Mesodermal cell (in vitro differentiated cells): Measurements from ENCODE around the gene MED13.

Experiments
- H3K27ac ChIP-seq: 2 replicates; pipeline ENCODE4 v1.7.0; 2013; ENCODE audit warnings: mild to moderate bottlenecking, low read depth, low read length, moderate library complexity; ENCODE audit not compliant: severe bottlenecking
- H3K36me3 ChIP-seq: 2 replicates; pipeline ENCODE4 v1.7.1; 2013; ENCODE audit warnings: mild to moderate bottlenecking, low read length, moderate library complexity; ENCODE audit not compliant: control insufficient read depth, insufficient read depth
- H3K4me1 ChIP-seq: one replicate; pipeline ENCODE4 v1.7.1; 2013; ENCODE audit warnings: mild to moderate bottlenecking, low read length; ENCODE audit not compliant: insufficient read depth, control insufficient read depth, poor library complexity, severe bottlenecking
- H3K4me3 ChIP-seq: 2 replicates; pipeline ENCODE4 v1.7.0; 2013; ENCODE audit warnings: low read length, control low read depth, mild to moderate bottlenecking; ENCODE audit not compliant: insufficient read depth, poor library complexity, severe bottlenecking; ENCODE audit errors: extremely low read depth
- H3K9me3 ChIP-seq: 2 replicates; pipeline ENCODE4 v1.7.1; 2013; ENCODE audit warnings: mild to moderate bottlenecking, low read length, moderate library complexity; ENCODE audit not compliant: control insufficient read depth
- whole genome bisulfite sequencing, 2 experiments: methylation state at CpG; one replicate each; pipeline ENCODE4 v1.1.5; 2013; ENCODE audit warnings: missing lambda C conversion rate in 2 of 2; ENCODE audit not compliant: insufficient coverage in 2 of 2; 5-methylcytosine and 5-hydroxymethylcytosine counted together

Gene MED13

DNA sequence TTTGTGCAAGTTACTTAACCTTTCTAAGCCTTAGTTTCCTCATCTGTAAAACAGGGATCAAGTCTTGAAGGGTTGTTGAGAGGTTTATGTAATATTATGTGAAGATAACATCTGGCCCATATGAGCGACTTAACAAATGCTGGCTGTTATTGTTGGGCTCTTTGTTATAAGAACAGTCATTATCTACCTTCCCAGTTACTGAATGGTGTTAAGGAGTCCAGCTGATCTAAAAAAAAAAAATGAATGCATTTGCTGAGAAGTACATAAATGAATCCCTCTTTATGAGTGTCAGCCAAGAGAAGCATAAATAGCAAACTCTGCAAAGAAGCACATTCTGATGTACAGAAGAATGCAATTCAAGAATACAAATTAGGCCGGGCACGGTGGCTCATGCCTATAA, 24.3 kb upstream of the MED13 start:
- H3K27ac ChIP-seq = no peak overlapping the region
- H3K4me3 ChIP-seq = no peak overlapping the region
- no peaks in the 10 kb centered on the region for H3K4me1 ChIP-seq
- no peaks in the 10 kb centered on the region for H3K36me3 ChIP-seq
- no peaks in the 10 kb centered on the region for H3K9me3 ChIP-seq
- WGBS, 2 experiments = 73 to 89% methylated on average over 2 of the region's 3 CpGs

DNA sequence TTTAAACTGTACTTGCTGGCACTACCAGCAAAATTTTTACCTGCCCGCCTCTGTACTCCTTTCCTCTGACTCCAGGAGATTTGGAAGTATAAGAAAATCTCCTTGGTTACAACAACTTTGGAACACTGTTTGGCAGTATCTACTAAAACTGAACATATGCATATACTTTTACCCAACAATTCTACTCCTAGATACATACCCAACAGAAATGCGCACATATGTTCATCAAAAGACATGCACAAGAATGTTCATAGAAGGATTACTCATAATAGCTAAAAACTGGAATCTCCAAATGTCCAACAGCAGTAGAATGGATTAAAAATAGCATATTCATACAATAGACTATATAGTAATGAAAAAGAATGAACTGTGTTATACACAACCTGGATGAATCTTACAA, 21.7 kb upstream of the MED13 start:
- no peaks in the 10 kb centered on the region for H3K9me3 ChIP-seq
- no peaks in the 10 kb centered on the region for H3K4me1 ChIP-seq
- H3K36me3 ChIP-seq = no peaks in the 10 kb centered on the region
- H3K4me3 ChIP-seq = no peak overlapping the region
- WGBS, 2 experiments = 60 to 88% methylated on average over 1 of the region's 2 CpGs
- H3K27ac ChIP-seq = no peak overlapping the region

GRCh38 chr17:62085511-62086408, 20.7 kb upstream of the MED13 start:
- H3K36me3 ChIP-seq = no peaks in the 10 kb centered on the region
- H3K4me3 ChIP-seq = no peak overlapping the region
- no peaks in the 10 kb centered on the region for H3K9me3 ChIP-seq
- WGBS, 2 experiments = 90 to 93% methylated on average over 6 to 7 of the region's 7 CpGs
- H3K4me1 ChIP-seq = no peaks in the 10 kb centered on the region
- no peak overlapping the region for H3K27ac ChIP-seq

DNA sequence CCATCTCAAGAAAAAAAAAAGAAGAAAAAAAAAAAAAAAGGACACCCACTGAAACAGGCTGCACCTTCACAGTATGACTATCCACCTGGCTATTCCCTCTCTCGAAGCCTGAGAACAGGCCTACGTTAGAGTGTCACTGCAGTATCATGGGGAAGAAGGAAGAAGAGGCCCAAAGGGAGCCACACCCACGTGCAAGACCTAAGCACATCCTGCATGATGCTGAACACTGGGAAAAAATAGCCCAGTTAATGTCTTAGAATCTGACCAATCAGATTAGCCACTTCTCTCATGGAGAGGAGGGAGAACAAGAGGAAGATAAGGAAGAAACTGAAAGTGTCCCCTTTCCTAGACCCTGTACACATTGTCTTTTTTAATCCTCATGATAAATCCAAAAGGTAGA, 19.5 kb upstream of the MED13 start:
- no peaks in the 10 kb centered on the region for H3K9me3 ChIP-seq
- H3K36me3 ChIP-seq = no peaks in the 10 kb centered on the region
- WGBS, 2 experiments = 93% methylated on average over 2 of the region's 3 CpGs; no CpG with 5 or more reads in 1 of the 2 experiments
- no peak overlapping the region for H3K27ac ChIP-seq
- no peaks in the 10 kb centered on the region for H3K4me1 ChIP-seq
- no peak overlapping the region for H3K4me3 ChIP-seq

DNA sequence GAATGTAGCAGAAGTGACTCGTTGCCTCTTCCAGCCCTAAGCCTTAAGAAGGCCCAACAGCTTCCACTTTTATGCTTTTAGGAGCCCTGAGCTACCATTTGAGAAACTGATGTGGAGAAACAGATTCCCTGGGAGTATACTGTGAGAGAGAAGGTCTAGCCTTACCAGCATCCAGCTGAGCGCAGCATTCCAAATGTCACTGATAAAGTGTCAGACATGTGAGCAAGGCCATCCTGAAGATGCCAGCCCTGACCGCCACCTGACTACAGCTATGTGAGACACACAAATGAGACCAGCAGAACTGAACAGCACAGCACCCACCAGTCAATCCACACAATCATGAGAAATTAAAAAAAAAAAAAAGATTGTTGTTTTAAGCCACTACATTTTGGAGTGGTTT, 18.6 kb upstream of the MED13 start:
- no peaks in the 10 kb centered on the region for H3K4me1 ChIP-seq
- H3K36me3 ChIP-seq = no peaks in the 10 kb centered on the region
- WGBS, 2 experiments = 86 to 100% methylated on average over 2 of the region's 3 CpGs
- no peak overlapping the region for H3K4me3 ChIP-seq
- H3K27ac ChIP-seq = no peak overlapping the region
- H3K9me3 ChIP-seq = no peaks in the 10 kb centered on the region

DNA sequence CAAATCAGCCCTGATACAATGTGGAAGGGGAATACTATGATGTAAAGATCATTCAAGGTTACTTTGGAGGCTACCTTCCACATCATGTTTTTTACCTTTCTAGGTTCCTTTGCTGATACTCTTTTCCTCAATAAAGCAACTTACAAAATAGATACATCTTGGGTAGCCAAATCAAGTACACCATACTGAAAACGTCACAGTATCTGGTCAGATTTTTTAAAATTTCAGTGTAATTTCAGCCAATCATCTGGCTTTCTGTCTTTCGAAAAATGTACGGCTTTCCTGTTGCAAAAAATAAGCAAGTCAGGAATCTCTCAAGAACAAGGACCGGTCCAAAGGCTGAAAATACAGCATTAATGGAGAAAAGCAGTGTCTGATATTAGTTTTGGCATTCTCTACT, 15.6 kb upstream of the MED13 start:
- WGBS, 2 experiments = 94 to 96% methylated on average over 4 of the region's 4 CpGs

DNA sequence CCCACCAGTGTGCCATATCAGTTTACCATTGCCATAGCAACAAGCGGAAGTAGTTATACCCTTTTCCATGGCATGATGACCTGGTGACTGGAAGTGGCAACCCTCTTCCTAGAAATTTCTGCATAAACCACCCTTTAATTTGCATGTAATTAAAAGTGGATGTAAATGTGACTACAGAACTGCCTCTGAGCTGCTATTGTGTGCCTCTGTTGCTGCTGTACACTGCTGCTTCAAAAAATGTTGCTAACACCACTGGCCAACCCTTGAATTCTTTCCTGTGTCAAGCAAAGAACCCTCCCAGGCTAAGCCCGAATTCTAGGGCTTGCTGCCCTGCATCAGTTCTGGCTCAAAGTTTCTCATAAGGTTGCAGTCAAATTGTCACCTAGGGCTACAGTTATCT, 12.9 kb upstream of the MED13 start:
- Histone ChIP-seq H3K9me3 (no peaks in the 10 kb centered on the region), H3K4me3 (no peak overlapping the region), H3K27ac (no peak overlapping the region), H3K36me3 (no peaks in the 10 kb centered on the region), H3K4me1 (no peaks in the 10 kb centered on the region)
- WGBS, 2 experiments = 75 to 78% methylated on average over 1 of the region's 2 CpGs

More for the DNA sequence above, 15.6 kb upstream of the MED13 start:
- H3K27ac ChIP-seq = no peak overlapping the region
- H3K9me3 ChIP-seq = no peaks in the 10 kb centered on the region
- no peak overlapping the region for H3K4me3 ChIP-seq
- no peaks in the 10 kb centered on the region for H3K4me1 ChIP-seq
- H3K36me3 ChIP-seq = no peaks in the 10 kb centered on the region

DNA sequence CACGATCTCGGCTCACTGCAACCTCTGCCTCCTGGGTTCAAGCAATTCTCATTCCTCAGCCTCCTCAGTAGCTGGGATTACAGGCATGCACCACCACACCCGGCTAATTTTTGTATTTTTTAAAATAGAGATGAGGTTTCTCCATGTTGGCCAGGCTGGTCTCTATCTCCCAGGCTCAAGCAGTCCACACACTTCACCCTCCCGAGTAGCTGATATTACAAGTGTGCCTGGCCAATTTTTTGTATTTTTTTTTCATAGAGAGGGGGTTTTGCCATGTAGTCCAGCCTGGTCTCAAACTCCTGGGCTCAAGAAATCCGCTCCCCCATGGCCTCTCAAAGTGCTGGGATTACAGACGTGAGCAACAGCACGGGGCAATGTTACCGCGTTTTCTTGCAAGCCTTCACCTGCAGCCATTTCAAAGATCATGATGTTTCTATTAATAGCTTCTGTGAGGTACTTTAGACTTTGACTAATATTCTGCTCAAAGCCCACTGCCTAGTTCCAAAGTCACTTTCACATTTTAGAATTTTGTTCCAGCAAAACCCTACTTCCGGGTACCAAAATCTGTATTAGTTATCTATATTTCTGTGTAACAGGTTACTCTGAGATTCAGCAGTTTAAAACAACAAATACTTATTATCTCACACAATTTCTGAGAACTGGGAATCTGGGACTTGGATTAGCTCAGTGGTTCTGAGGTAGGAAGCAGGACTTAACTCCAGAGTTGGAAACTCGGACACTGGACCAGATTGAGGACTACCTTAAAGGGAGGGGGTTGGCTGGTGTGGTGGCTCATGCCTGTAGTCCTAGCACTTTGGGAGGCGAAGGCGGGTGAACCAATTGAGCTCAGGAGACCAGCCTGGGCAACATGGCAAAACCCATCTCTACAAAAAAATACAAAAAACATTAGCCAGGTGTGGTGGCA, 12.0 kb upstream of the MED13 start:
- 93 to 94% methylated on average over 3 to 6 of the region's 13 CpGs for WGBS, 2 experiments
- H3K4me3 ChIP-seq = no peak overlapping the region
- no peak overlapping the region for H3K27ac ChIP-seq
- no peaks in the 10 kb centered on the region for H3K36me3 ChIP-seq
- H3K9me3 ChIP-seq = no peaks in the 10 kb centered on the region
- H3K4me1 ChIP-seq = no peaks in the 10 kb centered on the region

DNA sequence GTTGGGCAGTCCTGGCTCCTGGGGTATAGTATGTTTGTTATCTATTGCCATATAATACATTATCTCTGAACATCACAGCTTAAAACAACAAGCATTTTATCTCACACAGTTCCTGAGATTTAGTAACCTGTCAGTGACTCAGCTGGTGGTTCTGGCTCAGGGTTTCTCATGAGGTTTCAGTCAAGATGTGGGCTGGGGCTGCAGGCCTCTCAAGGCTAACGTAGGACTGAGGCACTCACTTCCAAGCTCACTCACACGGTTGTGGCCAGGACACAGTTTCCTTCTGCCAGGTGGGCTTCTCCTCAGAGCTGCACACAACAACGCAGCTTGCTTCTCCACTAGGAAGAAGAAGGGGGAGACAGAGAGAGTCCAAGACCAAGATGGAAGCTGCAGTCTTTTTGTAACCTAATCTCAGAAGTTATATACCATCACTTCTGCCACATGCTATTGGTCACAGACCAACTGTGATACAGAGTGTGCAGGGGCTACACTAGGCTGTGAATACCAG, 10.3 kb upstream of the MED13 start:
- Histone ChIP-seq H3K36me3 (no peaks in the 10 kb centered on the region), H3K4me3 (no peak overlapping the region), H3K9me3 (no peaks in the 10 kb centered on the region), H3K4me1 (no peaks in the 10 kb centered on the region), H3K27ac (no peak overlapping the region)
- WGBS, 2 experiments = 88% methylated on average over 3 of the region's 3 CpGs; no CpG with 5 or more reads in 1 of the 2 experiments

GRCh38 chr17:62073993-62074392, 8.9 kb upstream of the MED13 start:
- H3K4me3 ChIP-seq = no peak overlapping the region
- H3K9me3 ChIP-seq = no peaks in the 10 kb centered on the region
- H3K4me1 ChIP-seq = no peaks in the 10 kb centered on the region
- H3K36me3 ChIP-seq = no peaks in the 10 kb centered on the region
- 100% methylated on average over 1 to 2 of the region's 2 CpGs for WGBS, 2 experiments
- H3K27ac ChIP-seq = no peak overlapping the region
